GM21360 (cell line): ENCODE results near the gene SETBP1.

Experiments
- ATAC-seq: cut with Tn5 transposase; IDR thresholded peaks from one replicate; pipeline ENCODE4 v1.9.1; 2021; ENCODE audit warnings: mild to moderate bottlenecking, moderate library complexity; ENCODE audit not compliant: unreplicated experiment

SETBP1 gene

GRCh38 chr18:44730803-44731529 is 50.3 kb downstream of the SETBP1 start:
- no peak for ATAC-seq

GRCh38 chr18:44731530-44732237 is 51.0 kb downstream of the SETBP1 start:
- peak; percentile 45 for ATAC-seq

GRCh38 chr18:44732238-44732563 is 51.5 kb downstream of the SETBP1 start:
- ATAC-seq, result no peak

GRCh38 chr18:44732599-44732998 is 51.9 kb downstream of the SETBP1 start:
- no peak for ATAC-seq

- no peak for ATAC-seq
Measured at GRCh38 chr18:44733069-44733753, 52.5 kb downstream of the SETBP1 start.

GRCh38 chr18:44733754-44734465 is 53.2 kb downstream of the SETBP1 start:
- ATAC-seq, result no peak

GRCh38 chr18:44735096-44735495 is 54.4 kb downstream of the SETBP1 start:
- no peak for ATAC-seq

GRCh38 chr18:44736664-44737380 is 56.1 kb downstream of the SETBP1 start:
- ATAC-seq, result no peak

- no peak for ATAC-seq
Measured at GRCh38 chr18:44737623-44738022, 56.9 kb downstream of the SETBP1 start.

- ATAC-seq, result no peak
Measured at GRCh38 chr18:44740000-44740399, 59.3 kb downstream of the SETBP1 start.

- no peak for ATAC-seq
Measured at GRCh38 chr18:44741085-44741484, 60.4 kb downstream of the SETBP1 start.

GRCh38 chr18:44741511-44741910 is 60.8 kb downstream of the SETBP1 start:
- no peak for ATAC-seq

GRCh38 chr18:44742126-44742525 is 61.4 kb downstream of the SETBP1 start:
- no peak for ATAC-seq

GRCh38 chr18:44742718-44743311 is 62.1 kb downstream of the SETBP1 start:
- no peak for ATAC-seq

- no peak for ATAC-seq
Measured at GRCh38 chr18:44743631-44744030, 62.9 kb downstream of the SETBP1 start.

- no peak for ATAC-seq
Measured at GRCh38 chr18:44744161-44745121, 63.8 kb downstream of the SETBP1 start.

- ATAC-seq, result no peak
Measured at GRCh38 chr18:44747157-44747556, 66.5 kb downstream of the SETBP1 start.

- ATAC-seq, result no peak
Measured at GRCh38 chr18:44748582-44748981, 67.9 kb downstream of the SETBP1 start.

- ATAC-seq, result no peak
Measured at GRCh38 chr18:44750774-44751173, 70.1 kb downstream of the SETBP1 start.
